GM18951 (cell line): ENCODE measurements around the gene ZMYM4.

Experiments used
- POLR2A ChIP-seq: IDR thresholded peaks from 4 replicates; pipeline ENCODE4 v1.6.1; 2011; ENCODE audit warnings: mild to moderate bottlenecking; ENCODE audit not compliant: insufficient read length, insufficient read depth; ENCODE audit errors: extremely low read depth
- in situ Hi-C: fragments of 300-500 bp; cut with MboI; formaldehyde crosslinking; loops from one replicate; pipeline ENCODE4 v1.12.0; 2022; ENCODE audit warnings: low sequenced_read_pairs, mixed read lengths, inconsistent platforms; ENCODE audit not compliant: unreplicated experiment

The ZMYM4 gene

GRCh38 chr1:35285771-35286606 is 17.5 kb downstream of the ZMYM4 start:
- in situ Hi-C loops: no loop called here
- TF ChIP-seq POLR2A: no peak

- no peak for TF ChIP-seq POLR2A
- in situ Hi-C loops: no loop called here
These were observed 19.5 kb downstream of the ZMYM4 start for GRCh38 chr1:35287807-35288640.

GRCh38 chr1:35288761-35289160 is 20.3 kb downstream of the ZMYM4 start:
- TF ChIP-seq POLR2A: no peak
- in situ Hi-C loops: no loop called here

GRCh38 chr1:35290452-35290851 is 21.9 kb downstream of the ZMYM4 start:
- TF ChIP-seq POLR2A: no peak
- in situ Hi-C loops: no loop called here

GRCh38 chr1:35294809-35295208 is 26.3 kb downstream of the ZMYM4 start:
- in situ Hi-C loops: no loop called here
- TF ChIP-seq POLR2A: no peak

GRCh38 chr1:35297886-35298285 is 29.4 kb downstream of the ZMYM4 start:
- no peak for TF ChIP-seq POLR2A

GRCh38 chr1:35298464-35298863 is 30.0 kb downstream of the ZMYM4 start:
- TF ChIP-seq POLR2A: no peak
- in situ Hi-C loops: no loop called here

More at GRCh38 chr1:35297886-35298285, 29.4 kb downstream of the ZMYM4 start:
- in situ Hi-C loops: no loop called here

GRCh38 chr1:35300376-35300775 is 31.9 kb downstream of the ZMYM4 start:
- in situ Hi-C loops: no loop called here
- TF ChIP-seq POLR2A: no peak

GRCh38 chr1:35301674-35302392 is 33.3 kb downstream of the ZMYM4 start:
- in situ Hi-C loops: no loop called here
- TF ChIP-seq POLR2A: no peak

GRCh38 chr1:35305383-35305782 is 36.9 kb downstream of the ZMYM4 start:
- no peak for TF ChIP-seq POLR2A
- in situ Hi-C loops: no loop called here

- in situ Hi-C loops: no loop called here
- no peak for TF ChIP-seq POLR2A
These were observed 47.1 kb downstream of the ZMYM4 start for GRCh38 chr1:35315649-35316048.

GRCh38 chr1:35316264-35316663 is 47.8 kb downstream of the ZMYM4 start:
- in situ Hi-C loops: no loop called here
- no peak for TF ChIP-seq POLR2A
